ENCODE results near the gene NHS.
"Not testable (repeated sequence)": the region's sequence is repeated elsewhere in the genome, so short reads cannot be mapped to it uniquely, and the experiment has no call there.

NHS gene

DNA sequence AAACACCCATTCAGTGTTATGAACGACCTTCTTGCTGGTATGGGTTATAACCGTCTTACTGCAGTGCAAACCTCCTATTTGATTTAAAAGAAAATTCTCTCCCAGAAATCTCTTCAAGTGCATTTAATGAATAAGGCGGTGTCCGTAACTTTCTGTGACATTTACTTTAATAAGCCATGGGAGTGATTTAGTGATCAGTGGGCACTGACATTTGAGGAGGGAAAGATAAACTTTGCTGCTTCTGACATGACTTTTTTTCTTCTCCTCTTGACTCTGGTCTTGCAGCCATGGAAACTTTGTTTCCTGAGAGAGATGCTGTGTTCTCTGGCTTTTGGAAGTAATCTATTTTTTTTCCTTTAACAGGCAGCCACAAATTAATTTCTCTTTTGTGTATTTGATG lies 106.1 kb downstream of the NHS start:
- Mint-ChIP-seq H3K36me3 (no peaks in the 10 kb centered on the region), H3K9me3 (ENCODE audit: low read depth) (no peaks in the 10 kb centered on the region), H3K4me1 (ENCODE audit: low read depth) (no peaks in the 10 kb centered on the region), H3K4me3 (no peak overlapping the region), H3K27ac (no peak overlapping the region), H3K27me3 (no peaks in the 10 kb centered on the region)

DNA sequence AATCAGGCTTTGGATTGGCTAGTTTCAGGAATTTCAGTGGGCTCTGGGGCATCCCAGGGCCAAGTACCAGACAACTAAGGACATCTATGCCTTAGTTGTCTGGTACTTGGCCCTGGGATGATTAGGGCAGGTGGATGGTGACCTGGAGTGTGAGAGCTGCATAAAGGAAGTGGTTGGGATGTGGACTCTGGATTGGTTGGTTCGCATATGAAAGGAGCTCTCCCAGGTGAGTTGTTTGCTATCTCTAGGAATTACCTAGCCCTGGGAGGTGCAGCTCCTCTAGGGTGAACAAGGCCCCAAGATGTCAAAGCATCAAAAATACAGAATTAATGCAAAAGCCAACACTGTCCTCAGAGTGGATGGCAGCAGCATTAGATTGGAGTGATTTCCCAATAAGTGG lies 109.6 kb downstream of the NHS start:
- Mint-ChIP-seq H3K4me1 (ENCODE audit: low read depth) (no peaks in the 10 kb centered on the region), H3K9me3 (ENCODE audit: low read depth) (no peaks in the 10 kb centered on the region), H3K4me3 (no peak overlapping the region), H3K36me3 (no peaks in the 10 kb centered on the region), H3K27me3 (no peaks in the 10 kb centered on the region), H3K27ac (no peak overlapping the region)

DNA sequence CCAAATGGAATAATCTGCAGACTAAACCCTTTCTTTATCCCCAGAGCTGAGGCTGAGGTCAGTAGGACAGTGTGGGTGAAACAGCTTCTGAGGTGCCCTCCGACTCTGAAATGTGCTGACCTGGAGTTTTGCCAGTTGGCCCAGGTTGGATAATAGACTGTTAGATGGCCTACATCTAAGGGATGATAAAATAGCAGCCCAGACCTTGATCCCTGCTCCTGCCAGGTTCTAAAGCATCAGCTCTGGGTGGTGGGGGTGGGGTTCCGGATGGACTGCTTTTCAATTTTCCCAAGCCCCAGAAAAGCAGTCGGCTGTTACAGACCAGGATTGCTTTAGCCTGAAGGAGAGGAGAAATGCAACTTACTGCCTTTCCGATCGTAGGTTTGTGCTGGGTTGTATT lies 110.4 kb downstream of the NHS start:
- H3K36me3 Mint-ChIP-seq = no peaks in the 10 kb centered on the region
- no peaks in the 10 kb centered on the region for H3K4me1 Mint-ChIP-seq (ENCODE audit: low read depth)
- no peaks in the 10 kb centered on the region for H3K9me3 Mint-ChIP-seq (ENCODE audit: low read depth)
- no peaks in the 10 kb centered on the region for H3K27me3 Mint-ChIP-seq
- H3K4me3 Mint-ChIP-seq = no peak overlapping the region
- no peak overlapping the region for H3K27ac Mint-ChIP-seq

DNA sequence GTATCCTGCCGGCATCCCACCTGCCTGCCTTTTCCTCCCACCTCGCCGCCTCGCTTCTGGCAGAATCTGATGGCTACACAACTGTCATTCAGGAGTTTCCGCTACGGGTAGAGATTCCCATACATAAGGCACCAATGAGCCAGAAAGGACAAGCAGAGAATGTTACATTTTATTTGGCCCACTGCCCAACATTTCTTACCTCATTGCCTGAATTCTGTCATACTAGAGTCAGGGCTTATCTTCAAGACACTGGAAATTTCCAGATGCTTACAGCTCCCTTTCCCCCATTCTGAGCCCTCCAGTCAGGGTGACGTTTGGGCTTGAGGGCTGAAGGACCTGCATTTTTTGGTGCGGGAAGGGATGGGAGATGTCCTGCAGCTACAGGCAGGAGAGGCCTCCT lies 113.0 kb downstream of the NHS start:
- H3K27ac Mint-ChIP-seq = no peak overlapping the region
- H3K4me3 Mint-ChIP-seq = no peak overlapping the region
- H3K9me3 Mint-ChIP-seq (ENCODE audit: low read depth) = no peaks in the 10 kb centered on the region
- no peaks in the 10 kb centered on the region for H3K27me3 Mint-ChIP-seq
- H3K36me3 Mint-ChIP-seq = no peaks in the 10 kb centered on the region
- no peaks in the 10 kb centered on the region for H3K4me1 Mint-ChIP-seq (ENCODE audit: low read depth)

DNA sequence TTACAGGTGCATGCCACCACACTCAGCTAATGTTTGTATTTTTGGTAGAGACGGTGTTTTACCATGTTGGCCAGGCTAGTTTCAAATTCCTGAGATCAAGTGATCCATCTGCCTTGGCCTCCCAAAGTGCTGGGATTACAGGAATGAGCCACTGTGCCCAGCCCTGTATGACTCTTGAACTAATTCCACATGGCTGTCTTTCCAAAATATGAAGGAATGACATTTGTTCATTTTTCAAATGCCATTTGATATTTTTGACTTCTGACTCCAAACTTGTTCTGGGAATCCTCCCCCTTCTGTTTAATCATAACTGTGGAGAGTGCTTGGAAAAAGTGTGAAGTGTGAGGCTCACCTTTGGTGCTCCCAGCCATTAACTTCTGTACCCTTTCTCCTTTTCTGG lies 119.2 kb downstream of the NHS start:
- H3K4me1 Mint-ChIP-seq (ENCODE audit: low read depth) = no peaks in the 10 kb centered on the region
- H3K36me3 Mint-ChIP-seq = no peaks in the 10 kb centered on the region

DNA sequence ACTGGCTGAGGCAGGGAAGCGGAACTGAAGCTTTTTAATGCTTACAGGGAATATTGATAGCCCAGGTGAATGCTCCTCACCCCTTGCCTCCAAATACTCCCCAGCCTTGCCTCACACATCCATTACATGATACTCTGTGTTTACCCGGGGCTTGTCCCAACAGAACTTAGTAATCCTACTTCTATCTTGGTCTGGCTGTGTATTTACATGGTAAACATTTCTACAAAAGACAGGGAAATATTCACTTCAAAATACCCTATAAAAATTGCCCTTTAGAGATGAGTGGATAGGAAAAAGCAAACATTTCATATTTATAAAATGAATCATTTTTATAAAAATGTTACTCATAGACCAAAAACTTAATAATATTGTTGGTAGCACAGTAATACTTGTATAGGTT lies 120.1 kb downstream of the NHS start:
- Mint-ChIP-seq H3K4me3 (no peak overlapping the region), H3K4me1 (ENCODE audit: low read depth) (no peaks in the 10 kb centered on the region), H3K9me3 (ENCODE audit: low read depth) (no peaks in the 10 kb centered on the region), H3K27ac (no peak overlapping the region), H3K36me3 (no peaks in the 10 kb centered on the region), H3K27me3 (peaks cover 3% of the 10 kb centered on the region)

More for the DNA sequence above, 119.2 kb downstream of the NHS start:
- Mint-ChIP-seq H3K4me3 (no peak overlapping the region), H3K27me3 (peaks cover 3% of the 10 kb centered on the region), H3K27ac (no peak overlapping the region), H3K9me3 (ENCODE audit: low read depth) (no peaks in the 10 kb centered on the region)

GRCh38 chrX:17496407-17496806 lies 121.4 kb downstream of the NHS start:
- Mint-ChIP-seq H3K9me3 (ENCODE audit: low read depth) (no peaks in the 10 kb centered on the region), H3K4me3 (no peak overlapping the region), H3K27me3 (peaks cover 3% of the 10 kb centered on the region), H3K27ac (no peak overlapping the region), H3K36me3 (no peaks in the 10 kb centered on the region), H3K4me1 (ENCODE audit: low read depth) (no peaks in the 10 kb centered on the region)

DNA sequence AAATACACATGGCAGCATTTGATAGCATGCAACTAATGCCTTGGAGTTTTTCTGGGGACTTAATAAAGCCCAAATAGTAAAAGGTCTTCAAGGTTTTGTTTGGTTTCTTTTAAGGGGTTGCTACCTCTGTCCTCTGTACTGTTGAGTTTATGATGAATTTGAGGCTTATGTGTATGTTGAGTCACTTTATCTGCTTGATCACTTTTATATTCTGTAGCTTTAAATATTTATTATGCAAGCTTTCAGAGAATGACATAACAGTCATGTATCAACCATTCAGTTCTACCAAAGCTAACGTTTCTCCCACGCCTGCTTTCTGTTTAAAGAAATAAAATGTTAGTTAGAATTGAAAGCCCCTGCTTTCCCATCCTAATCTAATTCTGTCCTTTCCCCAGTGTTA lies 122.2 kb downstream of the NHS start:
- H3K4me3 Mint-ChIP-seq = no peak overlapping the region
- H3K27me3 Mint-ChIP-seq = peaks cover 3% of the 10 kb centered on the region
- no peak overlapping the region for H3K27ac Mint-ChIP-seq
- H3K4me1 Mint-ChIP-seq (ENCODE audit: low read depth) = no peaks in the 10 kb centered on the region
- no peaks in the 10 kb centered on the region for H3K9me3 Mint-ChIP-seq (ENCODE audit: low read depth)
- no peaks in the 10 kb centered on the region for H3K36me3 Mint-ChIP-seq

GRCh38 chrX:17499512-17499911 lies 124.5 kb downstream of the NHS start:
- H3K27me3 Mint-ChIP-seq = no peaks in the 10 kb centered on the region
- no peaks in the 10 kb centered on the region for H3K36me3 Mint-ChIP-seq
- no peak overlapping the region for H3K4me3 Mint-ChIP-seq
- H3K27ac Mint-ChIP-seq = no peak overlapping the region
- H3K4me1 Mint-ChIP-seq (ENCODE audit: low read depth) = no peaks in the 10 kb centered on the region
- no peaks in the 10 kb centered on the region for H3K9me3 Mint-ChIP-seq (ENCODE audit: low read depth)

- Mint-ChIP-seq H3K27ac (no peak overlapping the region), H3K27me3 (no peaks in the 10 kb centered on the region), H3K36me3 (no peaks in the 10 kb centered on the region), H3K4me3 (no peak overlapping the region), H3K4me1 (ENCODE audit: low read depth) (no peaks in the 10 kb centered on the region), H3K9me3 (ENCODE audit: low read depth) (no peaks in the 10 kb centered on the region)
These were observed 125.2 kb downstream of the NHS start for GRCh38 chrX:17500145-17500579.

- Mint-ChIP-seq H3K27ac (no peak overlapping the region), H3K4me1 (ENCODE audit: low read depth) (no peaks in the 10 kb centered on the region), H3K4me3 (no peak overlapping the region), H3K9me3 (ENCODE audit: low read depth) (no peaks in the 10 kb centered on the region), H3K27me3 (no peaks in the 10 kb centered on the region), H3K36me3 (no peaks in the 10 kb centered on the region)
These were observed 126.7 kb downstream of the NHS start for GRCh38 chrX:17501746-17502145.

DNA sequence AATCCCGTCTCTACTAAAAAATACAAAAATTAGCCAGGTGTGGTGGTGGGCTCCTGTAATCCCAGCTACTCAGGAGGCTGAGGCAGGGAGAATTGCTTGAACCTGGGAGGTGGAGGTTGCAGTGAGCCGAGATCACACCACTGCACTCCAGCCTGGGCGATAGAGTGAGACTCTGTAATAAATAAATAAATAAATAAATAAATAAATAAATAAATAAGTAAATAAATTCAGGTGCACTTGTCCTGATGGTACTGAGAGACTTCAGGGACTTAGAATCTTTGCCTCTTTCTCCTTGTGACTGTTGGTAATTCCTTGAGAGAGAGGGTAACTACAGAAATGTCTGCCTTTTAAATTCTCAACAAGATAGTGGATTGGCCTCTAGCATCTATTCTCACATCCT lies 131.4 kb downstream of the NHS start:
- not testable (repeated sequence) for H3K27ac Mint-ChIP-seq; H3K4me3 Mint-ChIP-seq; H3K9me3 Mint-ChIP-seq (ENCODE audit: low read depth); H3K4me1 Mint-ChIP-seq (ENCODE audit: low read depth); H3K27me3 Mint-ChIP-seq; H3K36me3 Mint-ChIP-seq

GRCh38 chrX:17511556-17511955 lies 136.6 kb downstream of the NHS start:
- no peak overlapping the region for H3K4me3 Mint-ChIP-seq
- no peak overlapping the region for H3K27ac Mint-ChIP-seq
- H3K36me3 Mint-ChIP-seq = no peaks in the 10 kb centered on the region
- no peaks in the 10 kb centered on the region for H3K27me3 Mint-ChIP-seq
- no peaks in the 10 kb centered on the region for H3K4me1 Mint-ChIP-seq (ENCODE audit: low read depth)
- H3K9me3 Mint-ChIP-seq (ENCODE audit: low read depth) = no peaks in the 10 kb centered on the region

DNA sequence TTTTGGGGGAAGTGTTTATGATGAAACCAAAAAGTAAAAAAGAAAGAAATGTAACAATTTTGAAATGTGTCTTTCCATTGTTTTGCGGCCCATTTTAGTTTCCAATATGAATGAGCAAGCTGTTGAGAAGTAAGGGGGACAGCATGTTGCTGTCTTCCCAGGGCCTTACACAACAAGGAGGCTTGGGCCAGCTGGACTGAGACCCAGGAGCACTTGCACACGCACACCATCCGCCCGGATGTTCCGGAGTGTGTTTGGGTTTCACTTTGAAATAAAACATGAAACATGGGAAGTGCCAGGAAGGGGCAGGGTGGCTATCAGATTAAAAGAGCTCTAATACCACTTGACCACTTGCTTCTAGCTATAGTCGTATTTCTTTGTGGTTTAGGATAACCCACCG lies 144.4 kb downstream of the NHS start:
- no peaks in the 10 kb centered on the region for H3K4me1 Mint-ChIP-seq (ENCODE audit: low read depth)

GRCh38 chrX:17520016-17520615 lies 145.1 kb downstream of the NHS start:
- no peak overlapping the region for H3K27ac Mint-ChIP-seq
- H3K4me3 Mint-ChIP-seq = no peak overlapping the region
- H3K4me1 Mint-ChIP-seq (ENCODE audit: low read depth) = no peaks in the 10 kb centered on the region
- H3K27me3 Mint-ChIP-seq = peaks cover 1% of the 10 kb centered on the region
- H3K36me3 Mint-ChIP-seq = no peaks in the 10 kb centered on the region
- H3K9me3 Mint-ChIP-seq (ENCODE audit: low read depth) = no peaks in the 10 kb centered on the region

More for the DNA sequence above, 144.4 kb downstream of the NHS start:
- no peak overlapping the region for H3K4me3 Mint-ChIP-seq
- H3K9me3 Mint-ChIP-seq (ENCODE audit: low read depth) = no peaks in the 10 kb centered on the region
- no peaks in the 10 kb centered on the region for H3K36me3 Mint-ChIP-seq
- H3K27me3 Mint-ChIP-seq = peaks cover 1% of the 10 kb centered on the region
- no peak overlapping the region for H3K27ac Mint-ChIP-seq

DNA sequence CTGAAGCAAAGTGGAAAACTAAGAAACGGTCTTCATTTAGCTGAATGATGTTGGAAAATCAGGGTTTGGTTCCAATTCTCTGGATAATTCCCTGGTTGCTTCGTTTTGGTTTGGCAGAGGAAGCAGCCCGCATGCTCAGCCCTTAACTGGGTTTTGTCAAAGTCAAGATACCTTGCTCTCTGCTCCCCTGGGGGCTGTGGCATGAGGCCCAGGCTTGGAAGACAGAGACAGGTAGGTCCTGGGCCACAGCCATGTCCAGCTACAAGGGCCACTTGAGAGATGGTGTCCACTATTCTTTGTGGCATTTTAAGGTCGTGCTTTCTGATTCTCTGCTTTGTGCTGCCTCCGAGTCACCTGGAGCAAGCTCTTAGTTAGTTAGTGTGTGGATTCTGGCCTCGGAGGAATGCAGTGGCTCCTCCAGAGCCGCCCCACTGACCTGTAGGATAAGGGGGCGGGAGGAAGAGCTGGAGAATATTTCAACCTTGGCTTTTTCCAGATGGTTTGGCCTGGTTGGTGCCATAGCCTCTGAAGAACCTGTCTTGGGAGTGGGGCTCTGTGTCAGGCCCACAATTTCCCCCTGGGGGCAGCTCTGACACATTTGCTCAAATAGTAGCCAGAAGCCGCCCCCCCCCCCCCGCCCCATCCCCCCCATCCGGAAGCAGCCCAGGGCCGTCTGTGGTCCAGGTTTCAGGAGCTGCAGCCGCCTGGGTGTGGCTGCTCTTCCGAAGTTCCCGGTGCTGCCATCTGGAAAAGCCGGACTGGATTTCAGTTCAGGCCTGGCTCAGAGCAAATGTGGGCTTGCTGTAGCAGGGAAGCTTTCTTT lies 147.1 kb downstream of the NHS start:
- H3K4me3 Mint-ChIP-seq = no peak overlapping the region
- no peak overlapping the region for H3K27ac Mint-ChIP-seq
- H3K27me3 Mint-ChIP-seq = peaks cover 1% of the 10 kb centered on the region
- H3K9me3 Mint-ChIP-seq (ENCODE audit: low read depth) = no peaks in the 10 kb centered on the region
- H3K4me1 Mint-ChIP-seq (ENCODE audit: low read depth) = no peaks in the 10 kb centered on the region
- no peaks in the 10 kb centered on the region for H3K36me3 Mint-ChIP-seq

All from activated naive CD8-positive, alpha-beta T cell (primary cell).